ENCODE measurements around the gene TRAPPC2L. TPM values are rescaled to one million over a fixed set of nuclear protein-coding genes. Genes with fewer than 3 reads are reported as not detected.

Gene TRAPPC2L
- total RNA-seq, 2 donors from 2014 or later: 23.7 to 38.9 TPM

GRCh38 chr16:88842806-88843205 is 14.1 kb upstream of the TRAPPC2L start:
- DNase-seq (ENCODE audit: low spot score): no peak
- no peak overlapping the region for H3K27ac ChIP-seq
- TF ChIP-seq CTCF (IDR thresholded peaks at IDR 0.05) (no peak), POLR2A (IDR thresholded peaks at IDR 0.05) (no peak), POLR2AphosphoS5 (IDR thresholded peaks at IDR 0.05) (no peak)
- H3K4me1 ChIP-seq (replicated peaks): no peaks in the 10 kb centered on the region
- H3K4me3 ChIP-seq: no peak overlapping the region
- no peaks in the 10 kb centered on the region for H3K27me3 ChIP-seq (replicated peaks; ENCODE audit: insufficient read depth)
- intact Hi-C loops (cut with DNase I): no loop called here
- H3K36me3 ChIP-seq: peaks cover 0 to 7% of the 10 kb centered on the region in 2 donors
- WGBS: 90% methylated on average over 25 of the region's 25 CpGs
- H3K9me3 ChIP-seq: no peaks in the 10 kb centered on the region

GRCh38 chr16:88843256-88843655 is 13.7 kb upstream of the TRAPPC2L start:
- no peak overlapping the region for H3K4me3 ChIP-seq
- WGBS: 79% methylated on average over 20 of the region's 20 CpGs
- H3K27ac ChIP-seq: no peak overlapping the region
- no peaks in the 10 kb centered on the region for H3K27me3 ChIP-seq (replicated peaks; ENCODE audit: insufficient read depth)
- no peak for TF ChIP-seq CTCF (IDR thresholded peaks at IDR 0.05)
- TF ChIP-seq POLR2AphosphoS5 (IDR thresholded peaks at IDR 0.05): no peak
- TF ChIP-seq POLR2A (IDR thresholded peaks at IDR 0.05): no peak
- no peaks in the 10 kb centered on the region for H3K9me3 ChIP-seq
- peaks cover 0 to 7% of the 10 kb centered on the region in 2 donors for H3K36me3 ChIP-seq
- no peak for DNase-seq (ENCODE audit: low spot score)
- no peaks in the 10 kb centered on the region for H3K4me1 ChIP-seq (replicated peaks)
- intact Hi-C loops (cut with DNase I): no loop called here

GRCh38 chr16:88844419-88845036 is 12.4 kb upstream of the TRAPPC2L start:
- Histone ChIP-seq H3K4me1 (replicated peaks) (no peaks in the 10 kb centered on the region), H3K4me3 (no peak overlapping the region), H3K36me3 (peaks cover 0 to 7% of the 10 kb centered on the region in 2 donors), H3K27ac (peak overlapping the region in 1 of 2 donors; percentile 39), H3K9me3 (no peaks in the 10 kb centered on the region), H3K27me3 (replicated peaks; ENCODE audit: insufficient read depth) (no peaks in the 10 kb centered on the region)
- 40% methylated on average over 11 of the region's 11 CpGs for WGBS
- TF ChIP-seq POLR2AphosphoS5 (IDR thresholded peaks at IDR 0.05): no peak
- TF ChIP-seq CTCF (IDR thresholded peaks at IDR 0.05): peak in 2 of 4 experiments; percentile 18 to 35
- no peak for TF ChIP-seq POLR2A (IDR thresholded peaks at IDR 0.05)
- intact Hi-C loops (cut with DNase I): no loop called here
- no peak for DNase-seq (ENCODE audit: low spot score)

GRCh38 chr16:88846088-88846487 is 10.8 kb upstream of the TRAPPC2L start:
- Histone ChIP-seq H3K4me1 (replicated peaks) (no peaks in the 10 kb centered on the region), H3K36me3 (no peaks in the 10 kb centered on the region), H3K27me3 (replicated peaks; ENCODE audit: insufficient read depth) (no peaks in the 10 kb centered on the region), H3K9me3 (no peaks in the 10 kb centered on the region), H3K4me3 (no peak overlapping the region), H3K27ac (no peak overlapping the region)
- WGBS: 98% methylated on average over 9 of the region's 9 CpGs
- intact Hi-C loops (cut with DNase I): no loop called here
- DNase-seq (ENCODE audit: low spot score): no peak
- no peak for TF ChIP-seq CTCF (IDR thresholded peaks at IDR 0.05)
- no peak for TF ChIP-seq POLR2AphosphoS5 (IDR thresholded peaks at IDR 0.05)
- TF ChIP-seq POLR2A (IDR thresholded peaks at IDR 0.05): no peak

- Histone ChIP-seq H3K4me1 (replicated peaks) (no peaks in the 10 kb centered on the region), H3K27me3 (replicated peaks; ENCODE audit: insufficient read depth) (no peaks in the 10 kb centered on the region), H3K36me3 (no peaks in the 10 kb centered on the region), H3K27ac (no peak overlapping the region), H3K4me3 (no peak overlapping the region), H3K9me3 (no peaks in the 10 kb centered on the region)
- 93% methylated on average over 18 of the region's 18 CpGs for WGBS
- TF ChIP-seq CTCF (IDR thresholded peaks at IDR 0.05) (no peak), POLR2AphosphoS5 (IDR thresholded peaks at IDR 0.05) (no peak), POLR2A (IDR thresholded peaks at IDR 0.05) (no peak)
- no peak for DNase-seq (ENCODE audit: low spot score)
- intact Hi-C loops (cut with DNase I): no loop called here
Observed at GRCh38 chr16:88847654-88848053, 9.3 kb upstream of the TRAPPC2L start.
